MM.1S (cell line): ENCODE measurements around the gene CNOT2.

Experiments
- CTCF ChIP-seq: fragments of 300-600 bp; sonication (generic); IDR thresholded peaks from 2 replicates; pipeline ENCODE4 v1.5.1; 2016; ENCODE audit warnings: antibody characterized with exemption, low read length, mixed read lengths
- EZH2 ChIP-seq: fragments of 300-600 bp; sonication (generic); optimal IDR thresholded peaks from 2 replicates; pipeline ENCODE3; 2017; ENCODE audit warnings: low read depth, mild to moderate bottlenecking, antibody characterized with exemption, low read length, mixed read lengths

- TF ChIP-seq CTCF (no peak), EZH2 (no peak)
Measured at GRCh38 chr12:70248876-70249275, 5.6 kb downstream of the CNOT2 start.
